HS-27A (cell line): ENCODE measurements around the gene AQP12B.
"Not testable (repeated sequence)": the region's sequence is repeated elsewhere in the genome, so short reads cannot be mapped to it uniquely, and the experiment has no call there.

Source experiments
- DNase-seq: peaks from one replicate; pipeline ENCODE4 v3.0.0-alpha.2; 2012; ENCODE audit warnings: low read depth, missing footprints

Gene AQP12B

DNA sequence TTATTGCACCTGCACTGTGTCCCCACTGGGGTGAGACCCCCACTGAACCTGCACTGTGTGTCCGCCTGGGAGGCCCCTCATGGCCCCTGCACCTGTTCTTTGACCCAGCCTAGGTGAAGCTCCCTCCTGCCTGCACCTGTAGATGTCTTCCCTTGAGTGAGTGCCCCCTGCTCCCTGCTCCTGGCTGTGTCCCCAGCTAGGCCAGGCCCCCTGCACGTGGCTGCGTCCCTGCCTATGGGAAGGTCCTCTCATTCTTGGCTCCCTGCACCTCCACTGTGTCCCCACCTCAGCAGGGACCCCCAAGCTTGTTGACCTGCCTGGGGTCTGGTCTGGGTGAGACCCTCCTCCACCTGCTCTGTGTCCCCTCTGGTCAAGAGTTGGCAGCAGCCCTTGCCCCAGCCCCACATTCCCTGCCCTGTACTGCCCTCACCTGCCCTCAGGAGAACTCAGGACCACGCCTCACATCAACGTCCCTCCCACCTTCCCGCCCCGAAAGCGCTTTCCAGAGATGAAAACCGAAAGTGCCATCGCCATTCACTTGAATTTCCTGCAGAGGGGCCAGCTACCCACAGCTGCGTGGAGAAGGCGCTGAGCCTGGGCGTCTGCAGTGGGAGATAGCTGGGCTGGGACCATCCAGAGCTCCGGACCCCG, 769 bp upstream of the AQP12B start:
- DNase-seq, result not testable (repeated sequence)

DNA sequence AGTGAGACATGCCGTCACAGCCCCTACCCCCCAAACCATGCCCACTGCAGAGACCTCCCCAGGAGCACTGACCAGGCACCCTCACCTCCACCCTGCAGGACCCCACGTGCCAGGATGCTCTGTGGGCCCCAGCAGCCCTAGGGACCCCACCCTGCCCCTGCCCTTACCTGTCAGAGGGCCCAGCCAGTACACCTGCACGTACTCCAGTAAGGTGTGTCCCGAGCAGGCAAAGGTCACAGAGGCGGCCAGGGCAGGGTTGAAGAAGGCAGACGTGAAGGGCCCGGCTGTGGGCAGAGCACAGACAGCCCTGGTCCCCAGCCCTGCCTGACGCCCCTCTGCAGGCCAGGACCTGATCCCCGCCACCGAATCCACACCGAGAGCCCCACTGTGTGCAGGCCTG, 2.5 kb downstream of the AQP12B start:
- DNase-seq, result not testable (repeated sequence)

DNA sequence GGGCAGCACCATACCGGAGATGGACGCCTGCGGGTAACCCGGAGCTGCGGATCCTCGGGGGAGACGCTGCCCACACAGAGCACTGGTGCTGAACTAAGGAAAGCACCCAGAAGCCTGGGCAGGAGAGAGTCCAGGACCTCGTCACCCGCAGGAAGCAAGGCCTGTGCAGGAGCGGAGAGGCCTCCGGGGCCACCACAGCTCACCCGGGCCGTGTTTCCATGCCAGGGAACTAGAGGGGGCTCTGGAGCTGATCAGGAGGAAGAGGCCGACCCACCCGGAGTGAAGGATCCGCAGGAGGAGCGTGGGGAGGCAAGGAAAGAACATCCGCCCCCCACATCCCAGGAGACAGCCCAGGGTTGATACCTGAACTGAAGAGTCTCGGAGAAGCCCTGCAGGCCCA, 3.8 kb downstream of the AQP12B start:
- not testable (repeated sequence) for DNase-seq

DNA sequence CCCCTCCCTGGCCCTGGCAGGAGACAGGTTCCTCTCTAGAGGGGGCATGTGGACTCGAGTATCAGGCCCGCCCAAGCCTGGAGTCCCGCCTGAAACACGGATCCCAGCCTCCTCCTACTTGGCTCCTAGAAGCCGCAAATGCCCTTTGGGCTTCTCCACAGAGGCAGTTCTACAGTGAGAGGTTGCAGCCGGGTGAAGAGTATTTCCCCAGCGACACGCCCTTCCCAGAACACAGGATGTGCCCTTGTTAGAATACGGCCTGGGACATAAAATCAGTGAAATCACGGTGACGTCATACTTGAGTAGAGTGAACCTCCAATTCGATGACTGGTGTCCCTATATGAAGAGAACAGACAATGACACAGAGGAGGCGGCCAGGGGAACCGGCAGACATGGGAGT, 4.6 kb downstream of the AQP12B start:
- not testable (repeated sequence) for DNase-seq

DNA sequence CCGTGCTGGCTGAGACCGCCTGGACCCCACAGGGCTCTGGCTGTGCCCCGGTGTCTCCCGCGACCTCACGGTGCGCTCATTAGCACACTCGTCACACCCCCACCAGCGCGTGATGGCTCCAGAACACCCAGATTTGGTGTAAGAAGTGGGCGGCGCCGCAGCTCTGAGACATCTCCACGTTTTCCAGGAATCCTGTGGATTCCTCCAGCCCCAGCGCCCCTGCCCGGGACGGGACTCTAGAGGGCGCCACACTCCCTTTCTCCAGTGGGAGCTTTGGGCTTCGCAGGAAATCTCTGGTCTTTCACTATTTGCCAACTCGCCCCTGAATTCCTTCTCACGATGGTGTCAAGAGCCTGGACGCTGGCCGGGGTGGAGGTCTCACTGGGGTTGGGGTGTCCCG, 7.3 kb downstream of the AQP12B start:
- DNase-seq, result not testable (repeated sequence)

DNA sequence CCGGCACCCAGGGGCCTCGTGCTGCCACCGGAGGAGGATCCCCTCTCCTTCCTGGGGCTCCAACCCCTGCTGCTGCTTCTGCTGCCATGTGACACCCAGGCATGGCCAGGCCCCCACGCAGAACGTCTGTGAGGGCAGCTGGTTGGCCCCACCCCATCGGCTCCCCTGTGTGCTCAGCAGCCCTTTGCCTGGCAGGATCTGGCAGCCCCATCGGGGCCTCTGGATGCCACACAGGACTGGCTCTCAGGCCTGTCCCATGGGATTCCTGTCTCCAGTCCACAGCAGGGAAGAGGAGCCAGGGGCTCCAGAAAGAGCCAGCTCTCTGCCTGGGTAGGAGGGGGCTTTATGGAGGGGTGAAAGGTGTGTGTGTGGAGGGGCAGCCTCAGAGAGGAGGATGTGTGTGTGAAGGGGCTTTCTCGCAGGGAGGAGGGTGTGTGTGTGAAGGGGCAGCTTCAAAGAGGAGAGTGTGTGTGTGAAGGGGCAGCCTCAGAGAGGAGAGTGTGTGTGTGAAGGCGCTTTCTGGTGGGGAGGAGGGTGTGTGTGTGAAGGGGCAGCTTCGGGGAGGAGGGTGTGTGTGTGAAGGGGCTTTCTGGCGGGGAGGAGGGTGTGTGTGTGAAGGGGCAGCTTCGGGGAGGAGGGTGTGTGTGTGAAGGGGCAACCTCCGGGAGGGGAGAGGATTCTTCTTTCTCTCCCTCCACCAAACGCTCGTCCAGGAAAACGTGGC, 8.1 kb downstream of the AQP12B start:
- DNase-seq, result not testable (repeated sequence)

DNA sequence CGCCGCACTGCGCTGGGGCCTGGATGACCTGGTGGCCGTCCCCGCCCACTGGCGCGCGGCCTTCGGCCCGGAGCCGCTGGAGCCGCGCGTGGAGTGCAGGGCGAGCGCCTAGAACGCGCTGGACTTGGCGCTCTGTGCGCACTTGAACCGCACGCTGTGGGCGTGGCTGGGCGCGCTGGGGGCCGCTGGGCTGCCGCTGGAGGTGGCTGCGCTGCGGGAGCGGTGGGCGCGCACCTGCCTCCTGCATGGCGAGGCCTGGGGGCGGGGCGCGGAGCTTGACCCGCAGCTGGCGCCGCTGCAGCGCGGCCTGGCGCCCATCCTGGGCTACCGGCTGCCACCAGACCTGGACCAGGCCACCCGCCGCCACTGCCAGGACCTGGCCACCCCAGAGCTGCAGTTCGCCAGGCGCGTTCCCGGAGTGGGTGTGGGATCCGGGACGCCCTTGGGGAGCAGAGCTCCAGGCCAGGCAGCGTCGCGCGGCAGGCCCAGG, 9.9 kb downstream of the AQP12B start:
- no peak for DNase-seq

DNA sequence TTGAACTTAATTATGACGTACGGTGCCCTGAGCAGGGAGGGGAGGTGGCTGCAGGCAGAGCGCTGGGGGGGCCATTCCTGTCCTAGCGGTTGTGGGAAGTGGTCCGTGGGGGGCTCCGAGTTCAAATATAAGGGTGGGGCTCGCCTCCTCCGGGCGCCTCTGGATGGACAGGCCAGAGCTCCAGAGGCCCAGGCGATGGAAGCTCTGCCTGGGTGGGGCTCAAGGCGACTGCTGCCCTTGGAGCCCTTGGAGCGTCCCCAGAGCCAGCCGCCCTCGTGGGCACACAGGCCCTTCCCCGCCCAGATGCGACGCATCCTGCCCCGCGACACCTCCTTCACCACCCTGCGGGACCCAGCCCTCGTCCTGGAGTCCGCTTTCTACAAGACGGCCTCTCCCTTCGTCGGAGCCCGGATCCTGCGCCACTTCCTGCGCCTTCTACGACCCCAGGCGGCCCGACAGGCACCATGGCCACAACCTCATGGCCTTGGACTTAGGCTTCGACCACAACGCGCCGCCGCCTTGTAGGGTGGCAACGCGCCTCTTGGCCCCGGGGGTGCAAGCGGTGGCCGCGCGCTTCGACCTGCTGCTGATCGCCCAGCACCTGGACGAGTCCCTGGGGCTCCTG, 10.5 kb downstream of the AQP12B start:
- no peak for DNase-seq

DNA sequence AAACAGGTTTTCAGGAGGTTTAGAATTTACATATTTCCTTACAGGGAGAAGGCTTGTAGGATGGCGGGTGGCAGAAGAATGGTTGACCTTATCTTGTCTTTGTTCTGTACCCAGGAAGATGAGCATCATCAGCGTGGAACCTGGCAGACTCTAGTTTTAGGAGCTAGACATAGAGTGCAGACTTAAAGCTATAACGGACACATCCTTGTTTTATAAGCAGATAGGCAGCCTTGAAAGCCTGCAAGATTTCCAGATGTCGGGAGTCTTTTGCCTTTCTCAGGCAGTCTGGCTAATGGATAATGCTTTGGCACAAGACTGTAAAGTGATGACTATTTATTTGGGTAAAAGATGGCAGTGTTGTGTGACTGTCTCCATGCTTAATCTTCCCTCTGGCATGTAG, 11.7 kb downstream of the AQP12B start:
- no peak for DNase-seq

DNA sequence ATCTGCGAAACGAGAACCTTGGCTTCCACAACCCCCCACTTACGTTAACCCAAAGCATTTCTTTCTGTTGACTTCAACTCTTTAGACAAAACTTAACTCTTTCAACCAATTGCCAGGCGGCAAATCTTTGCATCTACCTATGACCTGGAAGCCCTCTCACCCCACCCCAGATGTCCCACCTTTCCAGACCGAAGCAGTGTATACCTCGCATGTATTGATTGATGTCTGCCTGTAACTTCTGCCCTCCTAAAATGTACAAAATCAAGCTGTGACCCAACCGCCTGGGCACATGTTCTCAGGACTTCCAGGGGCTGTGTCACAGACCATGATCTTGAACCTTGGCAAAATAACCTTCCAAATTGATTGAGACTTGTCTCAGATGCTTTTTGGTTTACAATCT, 12.3 kb downstream of the AQP12B start:
- DNase-seq, result no peak

DNA sequence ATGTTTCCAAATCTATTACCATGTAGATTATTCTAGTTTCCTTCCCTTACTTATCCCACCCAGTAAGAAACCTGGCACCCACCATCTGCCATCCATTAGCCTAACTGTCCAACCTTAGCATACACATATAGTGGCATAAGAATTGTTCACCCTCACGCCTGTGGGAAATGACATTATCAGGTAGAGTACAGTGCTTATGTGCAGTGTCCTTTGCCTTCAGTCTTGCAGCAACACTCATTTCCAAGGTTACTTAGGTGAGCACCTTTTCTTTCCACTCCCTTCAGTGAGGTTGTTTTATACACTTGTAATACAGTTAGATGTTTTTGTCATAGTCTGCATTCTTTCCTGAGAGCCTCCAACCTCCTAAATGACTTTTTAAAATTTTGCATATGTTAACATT, 18.1 kb downstream of the AQP12B start:
- DNase-seq, result no peak

DNA sequence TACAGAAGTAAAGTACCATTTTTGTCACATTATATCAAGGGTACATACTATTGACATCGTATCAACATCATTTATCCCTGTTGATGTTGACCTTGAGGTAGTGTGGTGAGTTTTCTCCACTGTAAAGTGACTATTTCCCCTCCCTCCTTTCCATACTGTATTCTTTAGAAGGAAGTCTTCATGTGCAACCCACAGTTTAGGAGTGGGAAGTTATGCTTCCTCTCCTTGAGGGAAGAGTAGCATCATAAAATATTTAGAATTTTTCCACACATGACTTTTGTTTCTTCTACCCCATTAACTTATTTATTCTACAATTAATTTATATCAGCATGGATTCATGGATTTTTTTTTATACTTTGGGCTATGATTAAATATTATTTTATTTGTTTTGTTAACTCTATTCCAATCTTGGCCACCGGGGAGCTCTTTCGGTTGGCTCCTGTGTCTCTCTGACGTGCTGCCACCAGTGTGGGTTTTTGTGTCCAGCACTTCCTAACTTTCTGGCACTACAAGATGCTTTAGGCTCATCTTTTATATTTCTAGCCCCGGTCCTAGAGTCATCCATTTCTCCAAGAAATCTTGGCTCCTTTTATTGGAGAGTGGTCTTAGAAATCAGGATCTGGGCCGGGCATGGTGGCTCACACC, 19.0 kb downstream of the AQP12B start:
- DNase-seq, result no peak

DNA sequence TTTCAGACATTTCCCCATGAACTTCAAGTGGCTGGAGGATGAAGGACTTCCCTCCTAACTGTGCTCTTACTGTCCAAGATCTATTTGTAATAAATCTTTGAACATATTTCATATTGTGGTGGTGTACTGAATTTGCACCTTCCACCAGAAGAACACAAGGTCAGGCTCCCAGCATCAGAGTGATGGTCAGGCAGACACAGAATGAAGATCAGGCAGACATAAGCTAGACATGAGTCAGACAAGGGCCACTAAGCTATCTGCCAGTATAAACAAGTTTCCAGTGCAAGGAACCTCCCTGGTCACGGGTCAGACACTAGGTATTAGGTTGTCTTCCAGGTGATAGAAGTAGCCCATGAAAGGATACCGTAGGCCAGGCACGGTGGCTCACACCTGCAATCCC, 20.0 kb downstream of the AQP12B start:
- DNase-seq, result no peak

DNA sequence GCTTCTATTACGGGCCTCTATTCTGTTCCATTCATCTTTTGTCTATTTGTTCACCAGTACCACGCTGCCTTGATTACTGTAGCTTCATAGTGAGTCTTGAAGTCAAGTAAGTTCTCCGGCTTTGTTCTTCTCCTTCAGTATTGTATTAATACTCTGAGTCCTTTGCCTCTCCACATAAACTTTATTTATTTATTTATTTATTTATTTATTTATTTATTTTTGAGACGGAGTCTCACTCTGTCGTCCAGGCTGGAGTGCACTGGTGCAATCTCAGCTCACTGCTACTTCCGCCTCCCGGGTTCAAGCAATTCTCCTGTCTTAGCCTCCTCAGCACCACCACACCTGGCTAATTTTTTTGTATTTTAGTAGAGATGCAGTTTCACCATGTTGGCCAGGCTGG, 22.8 kb downstream of the AQP12B start:
- not testable (repeated sequence) for DNase-seq

DNA sequence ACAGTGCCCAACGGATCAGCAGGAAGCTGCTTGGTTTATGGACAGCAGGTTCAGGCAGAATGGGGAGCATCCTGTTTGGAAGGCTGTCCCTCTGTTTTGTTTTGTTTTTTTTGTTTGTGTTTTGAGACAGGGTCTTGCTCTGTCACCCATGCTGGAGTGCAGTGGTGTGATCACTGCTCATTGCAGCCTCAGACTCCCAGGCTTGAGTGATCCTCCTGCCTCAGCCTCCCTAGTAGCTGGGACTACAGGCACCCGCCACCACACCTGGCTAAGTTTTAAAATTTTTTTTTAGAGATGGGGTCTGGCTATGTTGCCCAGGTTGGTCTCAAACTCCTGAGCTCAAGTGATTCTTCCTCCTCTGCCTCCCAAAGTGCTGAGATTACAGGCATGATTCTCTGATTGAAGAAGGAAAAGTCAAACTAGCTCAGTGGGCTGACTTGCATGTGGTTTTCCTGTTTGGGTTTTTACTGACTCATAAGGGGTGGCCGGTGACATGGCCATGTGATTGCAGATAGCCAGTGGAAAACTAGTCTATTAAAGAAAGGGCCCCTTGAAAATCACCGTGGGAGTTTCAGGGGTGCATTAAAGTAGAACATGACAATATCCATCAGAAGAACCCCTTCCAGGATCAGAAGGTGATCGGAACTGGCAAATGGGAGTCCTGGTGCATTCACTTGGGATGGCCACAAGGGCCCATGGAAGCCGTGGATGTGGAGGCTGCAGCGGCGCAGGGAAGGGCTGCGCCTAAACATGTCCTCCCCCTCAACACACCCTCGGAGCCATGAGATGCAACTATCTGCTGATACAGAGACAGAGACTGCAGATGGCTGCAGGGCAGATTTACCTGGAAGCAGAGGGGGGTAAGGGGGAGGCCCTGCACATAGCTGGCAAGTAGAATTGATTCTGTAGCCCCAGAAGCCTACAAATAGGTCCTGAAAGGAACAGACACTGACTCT, 26.5 kb downstream of the AQP12B start:
- no peak for DNase-seq

DNA sequence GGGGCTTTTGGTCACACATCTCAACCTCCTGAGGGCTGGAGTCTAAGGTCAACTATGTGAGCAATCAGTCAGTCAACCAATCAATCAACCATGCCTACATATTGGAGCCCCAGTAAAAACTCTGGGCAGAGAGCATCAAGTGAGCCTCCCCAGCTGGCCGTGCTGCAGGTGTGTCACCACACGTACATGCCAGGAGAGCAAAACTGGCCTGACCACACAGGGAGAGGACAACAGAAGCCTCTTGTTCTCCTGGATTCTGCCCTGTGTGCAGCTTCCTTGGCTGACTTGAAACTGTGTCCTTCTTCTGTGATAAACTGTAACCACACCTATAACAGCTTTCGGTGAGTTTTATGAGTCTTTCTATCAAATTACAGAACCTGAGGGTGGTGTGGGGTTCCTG, 31.5 kb downstream of the AQP12B start:
- no peak for DNase-seq

DNA sequence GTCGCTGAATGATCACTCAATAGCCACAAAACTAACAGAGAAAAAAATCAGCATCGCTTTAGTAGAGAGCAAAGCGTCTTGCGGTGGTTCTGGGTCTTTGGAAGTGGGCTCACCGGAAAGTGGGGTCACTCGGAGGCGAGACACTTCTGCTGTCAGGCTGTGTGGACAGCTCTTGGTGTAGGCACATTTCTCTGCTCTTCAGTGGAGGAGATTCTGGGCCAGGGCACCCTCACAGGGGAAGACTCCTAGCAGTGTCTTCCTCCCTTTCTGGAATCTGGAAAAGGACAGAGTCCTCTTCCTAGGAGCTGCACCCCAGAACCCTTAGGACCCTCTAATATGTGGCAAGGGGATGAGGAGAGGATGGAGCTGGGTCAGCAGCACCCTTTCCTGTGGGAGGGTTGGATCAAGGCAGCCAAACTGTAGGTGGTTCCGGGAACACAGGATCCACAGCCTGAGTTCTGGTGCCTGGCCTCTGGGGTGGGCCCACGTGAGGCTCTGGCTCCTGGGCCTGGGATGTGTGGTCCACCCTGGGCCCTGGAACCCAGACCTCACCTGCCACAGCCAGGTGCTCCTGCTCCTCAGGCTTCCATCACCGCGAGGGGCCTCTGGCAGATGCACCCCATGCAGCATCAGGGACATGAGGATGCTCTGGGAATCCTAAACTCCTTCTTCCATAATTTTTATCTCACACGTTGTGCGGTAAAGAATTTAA, 32.3 kb downstream of the AQP12B start:
- no peak for DNase-seq

DNA sequence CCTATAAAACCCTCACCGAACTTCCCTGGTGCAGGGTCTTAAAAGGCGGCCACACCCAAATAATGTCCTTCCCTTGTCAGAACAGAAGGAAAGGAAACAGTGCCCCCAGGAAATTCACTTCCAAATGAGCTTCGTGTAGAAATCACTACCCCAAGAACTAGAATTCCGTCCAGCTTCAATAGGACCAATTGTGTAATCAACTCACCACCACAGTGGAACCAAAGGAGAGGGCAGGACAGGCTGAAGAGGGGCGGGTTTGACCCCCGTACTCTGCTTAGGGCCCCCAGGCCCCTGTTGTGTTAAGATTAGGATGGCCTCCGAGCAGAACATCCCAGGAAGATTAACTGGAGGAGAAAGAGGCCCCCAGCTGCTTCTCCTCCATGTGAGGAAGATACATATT, 33.4 kb downstream of the AQP12B start:
- no peak for DNase-seq

DNA sequence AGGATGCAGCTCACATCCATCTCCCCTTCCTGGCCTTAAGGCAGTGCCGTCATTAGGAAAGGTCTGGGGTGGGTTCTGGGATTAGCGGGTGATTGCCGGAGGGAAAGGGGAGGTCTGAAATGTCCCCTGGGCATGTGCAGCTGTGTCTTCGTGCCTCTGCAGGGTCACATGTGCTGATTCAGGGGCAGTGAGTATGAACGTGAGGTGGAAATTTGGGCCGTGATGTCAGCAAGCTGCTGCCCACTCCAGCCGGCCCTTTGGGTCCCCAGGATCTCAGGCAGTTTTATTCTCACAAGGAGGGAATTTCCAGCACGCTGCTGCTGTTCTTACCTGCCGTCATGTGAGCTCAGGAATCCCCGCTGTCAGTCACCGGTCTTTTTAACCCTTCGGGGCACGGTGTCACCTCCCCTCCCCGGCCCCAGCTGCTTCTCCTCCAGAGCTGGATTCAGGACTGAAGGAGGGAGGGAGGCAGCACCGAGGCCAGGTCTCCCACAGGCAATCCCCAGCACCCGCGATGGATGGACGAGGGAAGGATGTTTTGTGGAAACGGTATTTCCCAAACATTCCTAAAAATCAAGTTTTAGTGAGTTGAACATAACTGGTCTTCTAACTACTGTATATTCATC, 33.9 kb downstream of the AQP12B start:
- no peak for DNase-seq

DNA sequence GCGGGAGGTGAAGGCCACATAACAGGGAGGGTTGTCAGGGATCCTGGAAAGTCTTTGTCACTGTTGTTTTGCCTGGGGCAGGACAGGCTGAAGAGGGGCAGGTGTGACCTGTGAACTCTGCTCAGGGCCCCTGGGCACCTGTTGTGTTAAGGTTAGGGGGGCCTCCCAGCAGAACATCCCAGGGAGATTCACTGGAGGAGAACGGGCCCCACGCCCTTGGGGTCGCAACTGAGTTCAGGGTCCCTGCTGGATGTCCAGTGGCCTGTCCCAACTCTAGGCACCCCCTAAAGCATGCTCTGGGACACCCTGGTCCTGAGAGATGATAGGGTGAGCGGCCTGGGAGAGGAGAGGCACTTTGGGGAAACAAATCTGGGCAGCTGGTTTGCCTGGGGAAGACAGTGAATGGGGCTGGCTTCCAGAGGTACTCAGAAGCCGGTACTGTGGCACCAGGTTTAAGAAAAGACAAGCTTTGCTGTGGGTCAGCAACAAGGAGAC, 34.5 kb downstream of the AQP12B start:
- no peak for DNase-seq
